ENCODE data around the gene HPN.

The HPN gene

DNA sequence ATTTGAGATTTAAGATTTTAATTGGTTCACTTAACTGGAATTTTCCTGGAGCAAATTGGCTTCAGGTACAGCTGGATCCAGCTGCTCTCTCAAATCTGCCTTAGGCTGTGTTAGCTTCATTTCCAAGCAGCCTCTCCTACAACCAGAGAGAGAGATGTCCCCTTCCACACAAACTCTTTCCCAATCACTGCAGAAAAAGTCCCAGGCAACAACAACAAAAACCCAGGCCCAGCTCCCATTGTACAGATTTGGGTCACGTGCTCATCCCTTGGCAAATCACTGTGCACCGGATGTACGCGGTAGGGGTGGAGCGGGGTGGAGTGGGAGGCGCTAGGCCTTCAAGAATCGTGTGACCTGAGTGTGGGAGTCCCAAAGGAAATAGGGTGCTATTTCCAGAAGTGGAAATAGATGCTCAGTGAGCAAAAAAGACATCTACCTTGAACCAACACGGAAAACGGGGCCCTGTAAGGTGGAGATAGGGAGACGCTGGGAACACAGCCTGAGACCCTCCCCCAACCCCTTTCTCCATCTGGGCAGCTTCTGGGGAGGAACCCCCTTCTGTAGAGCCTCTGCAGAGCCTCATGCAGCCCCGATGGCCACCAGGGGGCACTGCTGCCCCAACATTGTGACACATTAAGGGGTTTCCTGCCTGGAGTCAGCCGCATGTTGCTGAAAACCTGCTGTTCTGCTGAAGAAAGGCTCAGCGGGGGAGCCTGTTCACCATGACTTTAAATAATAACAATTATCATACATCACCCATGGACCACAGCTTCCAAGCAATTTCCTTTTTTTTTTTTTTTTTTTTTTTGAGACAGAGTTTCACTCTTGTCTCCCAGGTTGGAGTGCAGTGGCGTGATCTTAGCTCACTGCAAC, 25.4 kb downstream of the HPN start:
- TF ChIP-seq CTCF (IDR thresholded peaks at IDR 0.05; ENCODE audit: extremely low read depth, missing control alignments) = peak; percentile 91
- peak; percentile 93 for DNase-seq (ENCODE audit: low spot score)

- DNase-seq (ENCODE audit: low spot score) = no peak
Measured at GRCh38 chr19:35068941-35069634, 27.6 kb downstream of the HPN start.

DNA sequence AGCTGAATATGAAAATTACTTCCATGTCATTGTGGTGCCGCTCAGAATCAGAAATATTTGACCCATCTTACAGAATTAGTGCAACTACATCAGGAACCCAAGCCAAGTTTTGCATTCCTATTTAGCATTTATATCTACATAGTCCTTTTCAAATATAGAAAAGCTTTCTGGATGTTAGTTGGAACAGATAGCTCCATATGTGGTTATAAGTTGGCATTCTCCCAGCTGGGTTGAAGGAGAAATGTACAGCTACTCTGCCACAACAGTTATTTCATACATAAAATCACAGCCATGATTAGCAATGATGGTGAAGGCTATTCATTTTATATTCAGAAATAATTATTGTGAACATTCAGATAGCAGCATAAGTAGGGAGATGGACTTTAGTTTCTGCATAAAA, 28.2 kb downstream of the HPN start:
- DNase-seq (ENCODE audit: low spot score) = no peak
- TF ChIP-seq CTCF (IDR thresholded peaks at IDR 0.05; ENCODE audit: extremely low read depth, missing control alignments) = no peak

More at GRCh38 chr19:35068941-35069634, 27.6 kb downstream of the HPN start:
- no peak for TF ChIP-seq CTCF (IDR thresholded peaks at IDR 0.05; ENCODE audit: extremely low read depth, missing control alignments)

DNA sequence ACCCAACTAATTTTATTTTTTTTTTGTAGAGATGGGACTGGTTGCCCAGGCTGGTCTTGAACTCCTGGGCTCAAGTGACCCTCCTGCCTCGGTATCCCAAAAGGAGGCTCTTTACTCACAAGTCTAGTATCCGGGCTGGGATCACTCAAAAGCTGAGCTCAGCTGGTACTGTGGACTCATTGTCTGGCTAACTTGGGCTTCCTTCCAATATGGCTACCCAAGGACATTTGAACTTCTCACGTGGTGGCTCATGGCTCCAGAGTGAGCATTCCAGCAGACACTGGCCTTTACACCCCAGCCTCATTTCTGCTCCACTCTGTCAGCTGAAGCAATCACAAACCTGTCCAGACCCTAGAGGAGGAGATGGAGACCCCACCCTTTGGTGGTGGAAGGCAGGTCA, 28.9 kb downstream of the HPN start:
- no peak for DNase-seq (ENCODE audit: low spot score)

GRCh38 chr19:35073516-35073915, 32.0 kb downstream of the HPN start:
- TF ChIP-seq CTCF (IDR thresholded peaks at IDR 0.05; ENCODE audit: extremely low read depth, missing control alignments) = no peak
- no peak for DNase-seq (ENCODE audit: low spot score)

More for the DNA sequence above, 28.9 kb downstream of the HPN start:
- no peak for TF ChIP-seq CTCF (IDR thresholded peaks at IDR 0.05; ENCODE audit: extremely low read depth, missing control alignments)

DNA sequence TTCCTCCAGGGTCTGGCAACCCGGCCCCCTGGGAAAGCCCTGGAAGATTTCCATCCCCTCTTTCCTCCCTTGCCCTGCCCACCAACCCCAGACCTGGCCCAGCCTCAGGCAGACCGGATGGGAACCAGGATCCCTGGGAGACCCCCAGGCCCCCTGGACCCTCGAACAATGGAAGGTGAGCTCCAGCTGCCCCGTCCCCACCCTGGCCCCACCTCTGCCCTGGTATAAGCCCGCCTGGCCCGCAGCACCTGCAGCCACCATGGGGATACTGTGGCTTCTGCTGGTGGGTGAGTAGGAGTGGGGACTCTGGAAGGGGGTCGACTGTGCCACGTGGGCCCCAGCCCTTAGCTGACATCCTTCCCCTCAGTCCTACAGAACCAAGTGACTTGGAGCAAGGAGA, 32.4 kb downstream of the HPN start:
- DNase-seq (ENCODE audit: low spot score) = no peak
- TF ChIP-seq CTCF (IDR thresholded peaks at IDR 0.05; ENCODE audit: extremely low read depth, missing control alignments) = no peak

All from GM20000 (cell line).